LNCaP clone FGC (cell line): ENCODE data around the gene ROS1.

ENCODE experiments used
- DNase-seq: peaks from one replicate; pipeline ENCODE4 v3.0.0-alpha.2; 2011; ENCODE audit warnings: low read depth
- H3K4me3 ChIP-seq: 2 replicates; pipeline ENCODE4 v1.5.1; 2011; ENCODE audit warnings: mild to moderate bottlenecking, low read depth, low read length, control low read depth
- TF ChIP-seq, protein P1 (sequence below): IDR thresholded peaks from 2 replicates; pipeline ENCODE4 v1.5.1; 2012; ENCODE audit warnings: mild to moderate bottlenecking; ENCODE audit not compliant: control insufficient read depth, insufficient read depth; ENCODE audit errors: extremely low read depth

The ROS1 gene

DNA sequence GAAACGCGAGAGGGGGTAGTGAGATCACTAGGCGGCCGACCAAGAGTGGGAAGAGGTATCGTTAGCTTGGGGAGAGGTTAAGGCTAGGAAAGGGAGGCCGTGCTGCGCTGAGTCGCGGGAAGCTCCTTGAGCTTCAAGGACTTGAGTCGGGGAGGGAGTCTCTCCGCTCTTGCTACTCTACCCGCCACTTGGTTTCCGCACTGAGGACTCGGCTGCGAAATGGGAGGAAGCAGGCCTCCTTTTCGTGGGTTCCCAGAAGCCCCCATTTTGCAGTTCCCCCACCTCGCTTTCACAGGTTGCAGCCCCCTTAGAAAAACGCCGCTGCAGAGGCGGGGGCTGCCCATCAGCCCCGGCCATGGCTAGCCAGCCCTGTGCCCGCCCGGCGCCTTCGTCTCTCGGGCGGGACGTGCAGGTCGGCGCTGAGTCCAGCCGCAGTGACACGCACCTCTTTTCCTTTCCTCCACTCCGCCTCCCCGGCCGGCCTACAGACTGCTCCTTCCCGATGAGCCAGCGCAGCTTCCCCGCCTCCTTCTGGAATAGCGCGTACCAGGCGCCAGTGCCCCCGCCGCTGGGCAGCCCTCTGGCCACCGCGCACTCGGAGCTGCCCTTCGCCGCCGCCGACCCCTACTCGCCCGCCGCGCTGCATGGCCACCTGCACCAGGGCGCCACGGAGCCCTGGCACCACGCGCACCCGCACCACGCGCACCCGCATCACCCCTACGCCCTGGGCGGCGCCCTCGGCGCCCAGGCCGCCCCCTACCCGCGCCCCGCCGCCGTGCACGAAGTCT is 155.5 kb downstream of the ROS1 start:
- H3K4me3 ChIP-seq, result no peak overlapping the region
- TF ChIP-seq, protein P1, sequence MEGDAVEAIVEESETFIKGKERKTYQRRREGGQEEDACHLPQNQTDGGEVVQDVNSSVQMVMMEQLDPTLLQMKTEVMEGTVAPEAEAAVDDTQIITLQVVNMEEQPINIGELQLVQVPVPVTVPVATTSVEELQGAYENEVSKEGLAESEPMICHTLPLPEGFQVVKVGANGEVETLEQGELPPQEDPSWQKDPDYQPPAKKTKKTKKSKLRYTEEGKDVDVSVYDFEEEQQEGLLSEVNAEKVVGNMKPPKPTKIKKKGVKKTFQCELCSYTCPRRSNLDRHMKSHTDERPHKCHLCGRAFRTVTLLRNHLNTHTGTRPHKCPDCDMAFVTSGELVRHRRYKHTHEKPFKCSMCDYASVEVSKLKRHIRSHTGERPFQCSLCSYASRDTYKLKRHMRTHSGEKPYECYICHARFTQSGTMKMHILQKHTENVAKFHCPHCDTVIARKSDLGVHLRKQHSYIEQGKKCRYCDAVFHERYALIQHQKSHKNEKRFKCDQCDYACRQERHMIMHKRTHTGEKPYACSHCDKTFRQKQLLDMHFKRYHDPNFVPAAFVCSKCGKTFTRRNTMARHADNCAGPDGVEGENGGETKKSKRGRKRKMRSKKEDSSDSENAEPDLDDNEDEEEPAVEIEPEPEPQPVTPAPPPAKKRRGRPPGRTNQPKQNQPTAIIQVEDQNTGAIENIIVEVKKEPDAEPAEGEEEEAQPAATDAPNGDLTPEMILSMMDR, result no peak
- no peak for DNase-seq

DNA sequence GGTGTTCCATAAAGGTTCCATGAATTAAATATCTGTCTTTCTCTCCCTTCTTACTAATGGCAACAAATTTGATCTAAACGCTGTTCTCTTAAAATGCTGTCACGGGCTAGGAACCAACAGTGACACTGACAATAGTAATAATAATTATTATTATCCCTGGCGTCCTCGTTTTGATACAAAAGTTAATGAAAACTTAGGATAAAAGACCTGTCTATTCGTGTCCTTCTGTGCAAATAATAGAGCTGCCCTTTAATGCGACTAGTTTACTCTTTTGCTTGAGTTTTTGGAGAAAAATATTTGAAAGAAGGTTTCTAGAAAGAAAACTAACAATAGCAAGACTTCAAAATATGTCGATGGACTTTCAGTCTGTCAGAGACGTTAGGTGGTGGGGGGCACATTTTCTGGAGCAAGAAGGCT is 156.1 kb downstream of the ROS1 start:
- TF ChIP-seq, protein P1, result no peak
- no peak overlapping the region for H3K4me3 ChIP-seq

GRCh38 chr6:117268924-117269323 is 156.8 kb downstream of the ROS1 start:
- TF ChIP-seq, protein P1, result no peak
- no peak for DNase-seq
- H3K4me3 ChIP-seq, result no peak overlapping the region

More for the DNA sequence above, 156.1 kb downstream of the ROS1 start:
- no peak for DNase-seq

- H3K4me3 ChIP-seq, result no peak overlapping the region
- TF ChIP-seq, protein P1, result no peak
- no peak for DNase-seq
Observed at GRCh38 chr6:117267766-117268534, 157.8 kb downstream of the ROS1 start.

DNA sequence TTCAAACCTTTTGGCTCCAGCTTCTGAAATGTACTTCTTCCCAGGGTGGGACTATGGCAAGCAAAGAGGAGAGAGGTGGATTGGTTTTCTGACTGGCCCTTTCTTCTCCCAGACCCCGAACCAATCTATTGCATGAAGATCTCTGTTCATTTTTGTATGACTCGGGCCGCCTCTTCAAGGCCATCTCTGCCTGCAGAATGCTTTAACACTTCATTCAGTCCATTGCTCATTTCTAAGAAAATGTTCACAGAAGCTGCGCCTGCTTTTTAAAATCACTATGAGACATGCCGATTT is 158.7 kb downstream of the ROS1 start:
- DNase-seq, result no peak
- no peak overlapping the region for H3K4me3 ChIP-seq
- TF ChIP-seq, protein P1, result no peak

- no peak overlapping the region for H3K4me3 ChIP-seq
- no peak for DNase-seq
Observed at GRCh38 chr6:117266257-117267053, 159.3 kb downstream of the ROS1 start.

More at GRCh38 chr6:117266257-117267053, 159.3 kb downstream of the ROS1 start:
- TF ChIP-seq, protein P1, result no peak
